Heart right ventricle (tissue), 16 donors: Measurements from ENCODE around the gene MALRD1. TPM values are rescaled to one million over a fixed set of nuclear protein-coding genes. Genes with fewer than 3 reads are reported as not detected.

Experiments
- ATAC-seq, 8 donors: fragments of 200-7000 bp; cut with Tn5 transposase; one replicate each; pipeline ENCODE4 v1.9.1; 2020; ENCODE audit warnings: mild to moderate bottlenecking in 8 of 8, moderate library complexity in 8 of 8, moderate number of reproducible peaks in 1 of 8
- DNase-seq, 2 donors: peaks; one replicate each; pipeline ENCODE4 v3.0.0-alpha.2; 2020
- H3K27ac ChIP-seq, 10 donors: fragments of 200-600 bp; sonication (generic) in 2 of 10; one replicate each; pipeline versions ENCODE4 v1.5.0 to v1.8.0; 2020 to 2022; ENCODE audit warnings: mild to moderate bottlenecking in 3 of 10
- H3K27me3 ChIP-seq, 7 donors: fragments of 200-600 bp; one replicate each; pipeline ENCODE4 v1.8.0; 2021 to 2022; ENCODE audit warnings: mild to moderate bottlenecking in 2 of 7
- H3K36me3 ChIP-seq, 9 donors: fragments of 200-600 bp; sonication (generic) in 1 of 9; one replicate each; pipeline versions ENCODE4 v1.5.0 to v1.8.0; 2020 to 2022; ENCODE audit warnings: mild to moderate bottlenecking in 2 of 9
- H3K4me1 ChIP-seq, 9 donors: fragments of 200-600 bp; sonication (generic) in 1 of 9; one replicate each; pipeline versions ENCODE4 v1.5.0 to v1.8.0; 2020 to 2022; ENCODE audit warnings: mild to moderate bottlenecking in 4 of 9
- H3K4me3 ChIP-seq, 10 donors: fragments of 200-600 bp; sonication (generic) in 2 of 10; one replicate each; pipeline versions ENCODE4 v1.5.0 to v1.8.0; 2020 to 2022; ENCODE audit warnings: mild to moderate bottlenecking in 7 of 10, moderate library complexity in 2 of 10
- H3K9me3 ChIP-seq, 11 donors: fragments of 200-600 bp in 10 of 11; sonication (generic) in 2 of 11; one replicate each; pipeline versions ENCODE4 v1.5.0 to v1.8.0; 2013 to 2022; ENCODE audit warnings: mild to moderate bottlenecking in 2 of 11, control low read depth in 1 of 11, moderate library complexity in 1 of 11
- CTCF ChIP-seq, 9 donors: fragments of 200-600 bp; sonication (generic) in 2 of 9; IDR thresholded peaks; one replicate each; pipeline versions ENCODE4 v1.5.0 to v1.8.0; 2021 to 2022; ENCODE audit warnings: antibody characterized with exemption in 9 of 9, mild to moderate bottlenecking in 5 of 9, moderate library complexity in 1 of 9
- WGBS, 2 donors: extraction: QIAGEN DNeasy Blood & Tissue Kit; methylation state at CpG; one replicate each; pipeline ENCODE4 v1.1.7; 2013; ENCODE audit warnings: inconsistent platforms in 1 of 2; 5-methylcytosine and 5-hydroxymethylcytosine counted together
- intact Hi-C, 10 donors: fragments of 100-400 bp; cut with DNase I; formaldehyde crosslinking; loops; one replicate each; pipeline versions ENCODE4 v1.11.1 to v1.14.2; 2022
- polyA plus RNA-seq, 2 donors: library from polyadenylated mRNA; stranded (reverse); fragments of 200-250 nt; gene quantifications; one replicate each; pipeline ENCODE4 v1.2.3, GENCODE V29; 2013
- total RNA-seq, 10 donors: library from RNA; stranded (reverse); fragmentation: NEBNext Ultra II Directional in 3 of 10; extraction: Animal tissue kit (Norgen Biotek cat#: 25700) in 3 of 10; gene quantifications; one replicate each; pipeline versions ENCODE4 v1.2.1 to v1.2.4, GENCODE V29; 2021 to 2023
- donor health status: Arrhythmogenic right ventricular cardiomyopathy.
- donor health status: ischemic (EF 13 %, LVEDD 7.1; RV severe dilation, severe dysfunction).
- donor health status: healthy with polysubstance abuse.
- donor health status: DM: no; HTN: yes; CAD: no.
- donor health status: DM: no; HTN: no; CAD: no.
- donor health status: ischemic (EF 25% LVEDD 6.9; RV normal size, moderate dysfunction).
- donor health status: ischemic (EF 25% LVEDD 5.7; RV mildly dilated, moderate dysfunction).
- donor health status: healthy.
- donor health status: DM: yes; HTN: yes; CAD: no.
- donor health status: Ischemic cardiomyopathy.
- donor health status: ischemic (EF 35%, LVEDD 5.7; RV mildly dilated, moderate dysfunction).
- donor health status: nonischemic (EF 11% LVEDD 7.7; RV severe dilation, severe dysfunction).
- donor health status: DM: yes; HTN: yes; CAD: no.
- donor health status: PGD.
- donor health status: ischemic (EF 29% LVEDD 5.4; RV normal size, mild dysfunction).
- donor health status: nonischemic (EF 23%, LVEDD 6.1; RV moderate dilation, normal function).

The MALRD1 gene
- total and polyA plus RNA-seq, 12 donors = 0.10 to 2.2 (median 0.47) TPM

DNA sequence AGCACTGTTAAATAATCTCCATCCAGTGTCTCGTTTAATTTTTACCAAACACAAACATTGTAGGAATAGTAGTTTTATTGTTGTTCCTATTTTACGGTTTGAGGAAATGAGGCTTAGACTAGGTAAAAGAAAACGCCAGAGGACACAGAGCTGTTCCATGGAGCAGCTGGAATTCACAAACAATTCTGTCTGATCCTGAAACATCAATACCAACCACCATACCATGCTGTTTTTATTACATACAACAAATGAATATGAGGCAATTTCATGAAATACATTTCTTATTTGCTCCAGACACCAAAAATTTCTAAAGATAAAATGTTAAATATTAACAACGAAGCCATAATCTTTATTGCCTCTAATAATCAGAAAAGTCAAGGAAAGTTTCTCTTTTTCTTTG, 9.4 kb downstream of the MALRD1 start:
- no peak overlapping the region for H3K4me3 ChIP-seq
- WGBS, 2 donors = 72 to 83% methylated on average over 4 of the region's 4 CpGs
- intact Hi-C loops = no loop called here
- DNase-seq (no peak), ATAC-seq (no peak)
- no peaks in the 10 kb centered on the region for H3K4me1 ChIP-seq
- H3K27ac ChIP-seq = no peak overlapping the region
- no peaks in the 10 kb centered on the region for H3K36me3 ChIP-seq
- TF ChIP-seq CTCF (IDR thresholded peaks at IDR 0.05) = no peak
- no peaks in the 10 kb centered on the region for H3K27me3 ChIP-seq
- H3K9me3 ChIP-seq = peaks cover 0 to 22% (median 0%) of the 10 kb centered on the region in 11 donors

DNA sequence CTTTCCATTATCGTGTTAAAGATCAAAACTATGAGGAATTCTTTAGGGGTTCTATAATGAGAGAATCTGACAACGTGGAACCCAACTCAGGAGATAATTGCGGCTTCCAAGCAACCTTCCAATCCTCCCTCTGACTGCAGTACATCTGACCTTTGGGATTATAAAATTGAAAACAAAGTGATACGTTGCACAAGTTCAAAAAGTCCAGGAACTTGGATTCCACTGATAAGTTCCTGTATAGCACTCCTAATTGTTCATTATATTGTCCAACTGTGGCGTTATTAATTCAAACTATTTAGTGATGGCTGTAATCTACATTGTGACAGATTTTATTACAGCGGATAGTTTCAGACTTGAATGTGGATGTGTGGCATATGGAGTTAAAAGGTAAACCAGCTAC, 15.4 kb downstream of the MALRD1 start:
- 85 to 86% methylated on average over 6 of the region's 6 CpGs for WGBS, 2 donors
- no peak overlapping the region for H3K27ac ChIP-seq
- no peaks in the 10 kb centered on the region for H3K27me3 ChIP-seq
- H3K4me3 ChIP-seq = no peak overlapping the region
- intact Hi-C loops = no loop called here
- TF ChIP-seq CTCF (IDR thresholded peaks at IDR 0.05) = no peak
- no peak for DNase-seq
- no peak for ATAC-seq
- no peaks in the 10 kb centered on the region for H3K36me3 ChIP-seq
- peaks cover 0 to 34% (median 0%) of the 10 kb centered on the region in 11 donors for H3K9me3 ChIP-seq
- no peaks in the 10 kb centered on the region for H3K4me1 ChIP-seq

GRCh38 chr10:19071946-19072345, 23.3 kb downstream of the MALRD1 start:
- no peak for TF ChIP-seq CTCF (IDR thresholded peaks at IDR 0.05)
- no peak overlapping the region for H3K27ac ChIP-seq
- DNase-seq (no peak), ATAC-seq (no peak)
- no peaks in the 10 kb centered on the region for H3K9me3 ChIP-seq
- H3K27me3 ChIP-seq = no peaks in the 10 kb centered on the region
- intact Hi-C loops = no loop called here
- H3K36me3 ChIP-seq = no peaks in the 10 kb centered on the region
- no peaks in the 10 kb centered on the region for H3K4me1 ChIP-seq
- no peak overlapping the region for H3K4me3 ChIP-seq
- 54 to 68% methylated on average over 7 of the region's 7 CpGs for WGBS, 2 donors

- no peak overlapping the region for H3K4me3 ChIP-seq
- ATAC-seq = no peak
- no peaks in the 10 kb centered on the region for H3K4me1 ChIP-seq
- TF ChIP-seq CTCF (IDR thresholded peaks at IDR 0.05) = no peak
- H3K36me3 ChIP-seq = no peaks in the 10 kb centered on the region
- no peak for DNase-seq
- intact Hi-C loops = no loop called here
- no peak overlapping the region for H3K27ac ChIP-seq
- H3K9me3 ChIP-seq = peaks cover 0 to 21% (median 0%) of the 10 kb centered on the region in 11 donors
- no peaks in the 10 kb centered on the region for H3K27me3 ChIP-seq
These were observed 28.7 kb downstream of the MALRD1 start for GRCh38 chr10:19077276-19077675.
